Mucosa of stomach (tissue), 1 donor: Measurements from ENCODE around the gene KCNJ5.

Experiments
- H3K27me3 ChIP-seq: one replicate; pipeline ENCODE4 v1.7.0; 2013; ENCODE audit warnings: mild to moderate bottlenecking, low read length; ENCODE audit not compliant: control insufficient read depth, insufficient read depth
- H3K36me3 ChIP-seq: one replicate; pipeline ENCODE4 v1.7.0; 2013; ENCODE audit warnings: low read length; ENCODE audit not compliant: control insufficient read depth, insufficient read depth
- H3K4me1 ChIP-seq: one replicate; pipeline ENCODE4 v1.7.0; 2013; ENCODE audit warnings: mild to moderate bottlenecking, low read length; ENCODE audit not compliant: control insufficient read depth, insufficient read depth
- H3K4me3 ChIP-seq: one replicate; pipeline ENCODE4 v1.7.0; 2013; ENCODE audit warnings: low read length
- H3K9ac ChIP-seq: one replicate; pipeline ENCODE4 v1.7.0; 2013; ENCODE audit warnings: mild to moderate bottlenecking, low read length, moderate library complexity
- H3K9me3 ChIP-seq: one replicate; pipeline ENCODE4 v1.7.0; 2013; ENCODE audit warnings: mild to moderate bottlenecking, low read length, moderate library complexity; ENCODE audit not compliant: control insufficient read depth
- donor health status: Pancreatic carcinoma.

Gene KCNJ5

DNA sequence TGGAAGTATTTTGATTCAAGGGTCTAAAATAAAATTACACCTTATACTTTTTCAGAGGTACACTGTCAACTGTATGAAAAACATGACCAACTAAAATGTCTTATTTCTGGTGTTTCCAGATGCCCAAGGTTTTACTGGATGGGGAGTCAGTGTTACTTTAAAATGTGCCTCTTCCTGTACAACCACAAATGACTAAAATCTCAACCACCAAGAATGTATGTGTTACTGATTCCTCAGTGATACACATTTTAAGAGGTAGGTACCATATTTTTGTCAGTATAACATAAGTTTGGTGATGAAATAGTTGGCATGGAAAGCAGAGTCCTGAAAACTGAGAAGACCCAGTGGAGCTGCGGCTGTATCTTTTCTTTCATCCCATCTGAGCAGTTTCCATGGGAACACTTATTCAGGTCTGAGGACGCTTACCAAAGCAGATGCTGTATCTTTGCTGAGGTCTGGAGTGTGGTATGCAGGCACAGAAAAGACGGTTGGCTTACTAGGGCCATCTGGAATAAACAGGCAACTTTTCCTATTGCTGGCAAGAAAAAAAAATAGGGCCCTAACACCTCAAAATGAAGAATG, 72.7 kb downstream of the KCNJ5 start:
- H3K36me3 ChIP-seq, result no peaks in the 10 kb centered on the region
- no peaks in the 10 kb centered on the region for H3K9me3 ChIP-seq
- H3K4me1 ChIP-seq, result no peaks in the 10 kb centered on the region
- no peaks in the 10 kb centered on the region for H3K27me3 ChIP-seq
- H3K4me3 ChIP-seq, result no peak overlapping the region
- H3K9ac ChIP-seq, result no peak overlapping the region

DNA sequence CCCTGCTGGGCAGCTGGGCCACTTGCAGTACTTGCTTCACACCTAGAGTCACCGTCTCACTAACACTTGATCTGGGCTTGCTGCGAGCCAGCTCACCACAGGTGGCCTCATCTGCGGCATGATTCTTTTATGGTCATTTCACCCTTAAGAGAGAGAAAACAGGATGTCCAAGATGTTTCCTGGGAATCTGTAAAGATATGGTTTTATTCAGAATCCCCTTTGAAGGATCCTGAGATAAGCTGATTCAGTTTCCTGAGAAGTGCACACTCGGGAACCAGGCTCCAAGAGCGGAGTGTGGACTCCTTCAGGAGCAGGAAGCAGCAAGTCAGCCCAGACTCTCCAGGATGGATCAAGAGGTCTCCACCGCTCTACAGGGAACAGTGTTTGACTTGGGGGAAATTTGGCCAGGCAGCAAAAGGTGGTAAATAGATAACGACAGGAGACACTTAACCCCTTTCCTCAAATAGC, 73.3 kb downstream of the KCNJ5 start:
- no peak overlapping the region for H3K9ac ChIP-seq
- H3K4me1 ChIP-seq, result no peaks in the 10 kb centered on the region
- H3K36me3 ChIP-seq, result no peaks in the 10 kb centered on the region
- H3K4me3 ChIP-seq, result no peak overlapping the region
- no peaks in the 10 kb centered on the region for H3K9me3 ChIP-seq
- H3K27me3 ChIP-seq, result no peaks in the 10 kb centered on the region

DNA sequence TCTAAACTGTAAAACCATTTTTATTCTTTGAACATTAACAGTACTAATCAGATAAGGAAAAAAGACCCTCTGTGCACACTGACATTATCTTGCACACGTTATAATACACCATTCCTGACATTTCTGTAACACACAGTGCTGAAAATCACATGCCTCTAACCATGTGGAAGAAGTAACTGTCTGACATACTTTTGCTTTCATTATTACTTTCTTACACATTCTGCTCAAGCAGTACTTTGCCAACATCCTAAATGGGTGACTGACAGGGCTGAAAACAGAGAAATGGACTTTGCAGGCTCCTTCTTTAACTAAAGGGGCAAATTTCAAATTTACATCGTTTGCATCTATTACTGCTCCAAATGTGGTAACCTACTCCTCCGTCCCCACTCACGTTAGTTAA, 74.3 kb downstream of the KCNJ5 start:
- H3K4me3 ChIP-seq, result no peak overlapping the region

DNA sequence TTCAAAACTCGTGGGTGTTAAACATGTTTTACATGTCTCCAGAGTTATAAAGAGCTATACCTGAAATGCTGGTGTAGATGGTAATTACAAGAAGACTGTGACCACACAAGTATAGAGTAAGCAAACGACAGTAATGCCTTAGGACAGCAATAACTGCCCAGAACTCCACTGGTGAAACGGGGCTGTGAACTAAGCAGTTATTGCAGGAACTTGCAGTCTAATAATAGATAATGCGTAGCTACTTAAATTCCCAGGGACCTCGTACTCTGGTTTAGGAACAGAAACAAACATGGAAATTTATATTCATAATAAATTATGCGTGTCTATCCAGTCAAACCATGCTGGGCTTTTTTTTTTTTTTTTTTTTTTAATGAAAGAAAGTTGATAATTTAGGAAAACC, 76.4 kb downstream of the KCNJ5 start:
- Histone ChIP-seq H3K4me3 (no peak overlapping the region), H3K4me1 (no peaks in the 10 kb centered on the region), H3K36me3 (no peaks in the 10 kb centered on the region), H3K27me3 (no peaks in the 10 kb centered on the region), H3K9me3 (no peaks in the 10 kb centered on the region), H3K9ac (no peak overlapping the region)

More for the DNA sequence above, 74.3 kb downstream of the KCNJ5 start:
- Histone ChIP-seq H3K27me3 (no peaks in the 10 kb centered on the region), H3K9me3 (no peaks in the 10 kb centered on the region), H3K9ac (no peak overlapping the region), H3K36me3 (no peaks in the 10 kb centered on the region), H3K4me1 (no peaks in the 10 kb centered on the region)

DNA sequence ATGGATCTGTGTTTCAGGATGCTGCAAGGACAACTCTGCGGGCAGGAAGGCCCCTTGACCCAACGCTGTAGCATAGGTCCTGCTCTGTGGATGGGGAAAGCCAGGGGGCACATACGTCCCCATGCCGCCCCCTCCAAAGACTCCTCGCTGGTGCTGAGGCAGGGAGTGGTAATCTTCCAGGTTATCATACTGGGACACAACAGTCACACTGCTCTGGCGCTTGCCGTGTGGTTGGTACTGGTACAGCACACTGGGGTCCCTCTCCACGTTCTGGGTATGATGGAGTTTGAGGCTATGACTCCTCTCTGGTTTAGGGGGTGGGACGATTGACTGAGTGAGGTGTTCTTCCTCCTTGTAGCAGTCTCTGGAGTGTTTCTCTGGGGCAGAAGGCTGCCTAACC, 77.8 kb downstream of the KCNJ5 start:
- H3K27me3 ChIP-seq, result no peaks in the 10 kb centered on the region
- no peaks in the 10 kb centered on the region for H3K9me3 ChIP-seq
- no peak overlapping the region for H3K4me3 ChIP-seq
- H3K9ac ChIP-seq, result no peak overlapping the region
- H3K4me1 ChIP-seq, result no peaks in the 10 kb centered on the region
- peaks cover 4% of the 10 kb centered on the region for H3K36me3 ChIP-seq
